BLaER1 (cell line): Measurements from ENCODE around the gene LILRA1.
"Not testable (repeated sequence)": the region's sequence is repeated elsewhere in the genome, so short reads cannot be mapped to it uniquely, and the experiment has no call there.

Experiments used
- H3K27ac ChIP-seq: shearing (Covaris generic); formaldehyde crosslinking; 2 replicates; pipeline ENCODE4 v1.8.1; 2022
- H3K27me3 ChIP-seq: shearing (Covaris generic); formaldehyde crosslinking; 2 replicates; pipeline ENCODE4 v1.8.1; 2022
- H3K36me3 ChIP-seq: shearing (Covaris generic); formaldehyde crosslinking; 2 replicates; pipeline ENCODE4 v1.8.1; 2022
- H3K4me1 ChIP-seq: shearing (Covaris generic); formaldehyde crosslinking; 2 replicates; pipeline ENCODE4 v1.8.1; 2022
- H3K4me2 ChIP-seq: shearing (Covaris generic); formaldehyde crosslinking; 2 replicates; pipeline ENCODE4 v1.8.1; 2022
- H3K4me3 ChIP-seq: shearing (Covaris generic); formaldehyde crosslinking; 2 replicates; pipeline ENCODE4 v1.8.1; 2022
- H3K9ac ChIP-seq: shearing (Covaris generic); formaldehyde crosslinking; 2 replicates; pipeline ENCODE4 v1.8.1; 2022
- H3K9me3 ChIP-seq: shearing (Covaris generic); formaldehyde crosslinking; 2 replicates; pipeline ENCODE4 v1.8.1; 2022
- H4K20me1 ChIP-seq: shearing (Covaris generic); formaldehyde crosslinking; 2 replicates; pipeline ENCODE4 v1.8.1; 2022
- Cebpa-rat ChIP-seq: shearing (Covaris generic); IDR thresholded peaks from 2 replicates; pipeline ENCODE4 v1.8.1; 2022

Gene LILRA1

DNA sequence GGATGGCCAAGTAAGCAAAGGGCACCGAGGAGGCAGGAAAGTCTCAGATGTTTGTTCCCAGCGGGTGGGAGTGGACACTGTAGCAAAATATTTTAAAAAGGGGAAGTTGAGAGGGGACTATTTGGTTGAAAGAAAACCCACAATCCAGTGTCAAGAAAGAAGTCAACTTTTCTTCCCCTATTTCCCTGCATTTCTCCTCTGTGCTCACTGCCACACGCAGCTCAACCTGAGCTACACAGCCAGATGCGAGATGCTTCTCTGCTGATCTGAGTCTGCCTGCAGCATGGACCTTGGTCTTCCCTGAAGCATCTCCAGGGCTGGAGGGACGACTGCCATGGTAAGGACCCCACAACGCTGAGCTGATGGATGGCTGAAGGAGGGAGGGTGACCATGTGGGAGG lies at the start of gene LILRA1:
TSS of gene LILRA1 (plus strand) at position 188 of the 400 bp plus-strand sequence. CDS start 613 bp downstream, outside the sequence.
- Histone ChIP-seq H3K4me1 (peaks cover 60% of the 10 kb centered on the region), H3K4me2 (peak within 1 kb of the TSS; percentile 90), H3K9me3 (peaks cover 11% of the 10 kb centered on the region), H3K27ac (peak within 1 kb of the TSS; percentile 64; the same call in 1 of the 2 replicates)
- not testable (repeated sequence) for H3K9ac ChIP-seq, H4K20me1 ChIP-seq, H3K36me3 ChIP-seq, H3K4me3 ChIP-seq, H3K27me3 ChIP-seq

DNA sequence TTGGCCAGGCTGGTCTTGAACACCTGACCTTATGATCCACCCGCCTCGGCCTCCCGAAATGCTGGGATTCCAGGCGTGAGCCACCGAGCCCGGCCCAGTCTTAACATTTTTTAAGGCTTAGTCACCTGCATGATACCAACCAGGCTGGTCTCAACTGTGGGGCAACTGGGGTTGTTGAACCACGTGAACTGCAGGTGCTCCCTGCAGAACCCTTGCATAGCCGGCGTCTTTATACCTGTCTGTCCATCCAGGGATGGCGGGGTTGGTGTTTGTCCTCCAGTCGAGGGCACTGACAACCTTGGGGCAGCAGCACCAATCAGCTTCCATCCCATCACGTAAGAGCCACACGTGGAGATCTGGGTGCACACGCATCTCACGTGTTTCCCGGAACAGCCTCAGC lies 44.6 kb upstream of the LILRA1 start:
- no peak overlapping the region for H3K4me3 ChIP-seq
- H4K20me1 ChIP-seq = no peaks in the 10 kb centered on the region
- peaks cover 49% of the 10 kb centered on the region for H3K4me1 ChIP-seq
- no peak overlapping the region for H3K4me2 ChIP-seq
- 0 out of 2 replicates have a peak, but pooled peaks cover 5% of the 10 kb centered on the region for H3K36me3 ChIP-seq
- no peak overlapping the region for H3K27ac ChIP-seq
- no peak for TF ChIP-seq Cebpa-rat
- H3K27me3 ChIP-seq = no peaks in the 10 kb centered on the region
- peaks cover 11% of the 10 kb centered on the region for H3K9me3 ChIP-seq
- H3K9ac ChIP-seq = no peak overlapping the region

DNA sequence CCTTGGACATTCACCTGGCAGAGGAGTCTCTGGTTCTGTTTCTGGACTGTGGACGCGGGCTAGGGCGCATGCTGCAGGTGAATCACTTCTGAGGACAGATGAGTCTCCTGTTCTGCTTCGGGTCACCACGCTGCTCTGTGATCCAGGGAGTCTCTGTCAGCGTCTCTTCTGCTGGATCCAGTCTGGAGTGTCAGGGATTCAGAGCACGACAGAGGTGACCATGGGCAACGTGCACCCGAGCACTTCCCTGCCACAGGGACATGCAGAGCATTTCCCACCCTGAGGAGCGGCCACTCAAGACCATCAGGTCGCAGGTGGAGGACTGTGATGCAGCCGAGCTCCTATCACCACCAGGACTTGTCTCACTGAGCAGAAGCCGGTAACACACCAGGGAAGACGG lies 44.2 kb upstream of the LILRA1 start:
- Histone ChIP-seq H3K9ac (no peak overlapping the region), H4K20me1 (no peaks in the 10 kb centered on the region), H3K4me1 (peaks cover 49% of the 10 kb centered on the region), H3K27me3 (no peaks in the 10 kb centered on the region), H3K9me3 (peaks cover 7% of the 10 kb centered on the region), H3K27ac (no peak overlapping the region), H3K4me2 (no peak overlapping the region), H3K36me3 (0 out of 2 replicates have a peak, but pooled peaks cover under 1% of the 10 kb centered on the region), H3K4me3 (no peak overlapping the region)
- no peak for TF ChIP-seq Cebpa-rat

DNA sequence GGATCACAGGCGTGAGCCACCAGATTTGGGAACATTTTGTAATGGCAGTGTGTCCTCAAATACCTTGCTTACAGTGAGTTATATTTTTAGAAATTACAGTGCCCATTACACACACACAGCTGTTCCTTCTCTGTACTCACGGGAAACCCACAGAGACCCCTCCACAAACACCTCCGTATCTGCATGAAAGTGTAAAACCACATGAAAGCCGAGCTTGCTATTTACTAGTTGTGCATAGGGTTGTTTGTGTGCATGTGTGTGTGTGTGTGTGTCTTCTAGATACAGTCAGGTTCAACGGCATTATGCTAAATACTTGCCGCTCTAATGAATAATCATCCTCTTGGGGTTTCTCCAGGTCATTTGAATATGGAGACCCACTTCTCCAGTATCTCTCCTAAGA lies 42.1 kb upstream of the LILRA1 start:
- Histone ChIP-seq H3K27ac (peak overlapping the region; percentile 62; the same call in 1 of the 2 replicates), H3K9me3 (no peaks in the 10 kb centered on the region)

DNA sequence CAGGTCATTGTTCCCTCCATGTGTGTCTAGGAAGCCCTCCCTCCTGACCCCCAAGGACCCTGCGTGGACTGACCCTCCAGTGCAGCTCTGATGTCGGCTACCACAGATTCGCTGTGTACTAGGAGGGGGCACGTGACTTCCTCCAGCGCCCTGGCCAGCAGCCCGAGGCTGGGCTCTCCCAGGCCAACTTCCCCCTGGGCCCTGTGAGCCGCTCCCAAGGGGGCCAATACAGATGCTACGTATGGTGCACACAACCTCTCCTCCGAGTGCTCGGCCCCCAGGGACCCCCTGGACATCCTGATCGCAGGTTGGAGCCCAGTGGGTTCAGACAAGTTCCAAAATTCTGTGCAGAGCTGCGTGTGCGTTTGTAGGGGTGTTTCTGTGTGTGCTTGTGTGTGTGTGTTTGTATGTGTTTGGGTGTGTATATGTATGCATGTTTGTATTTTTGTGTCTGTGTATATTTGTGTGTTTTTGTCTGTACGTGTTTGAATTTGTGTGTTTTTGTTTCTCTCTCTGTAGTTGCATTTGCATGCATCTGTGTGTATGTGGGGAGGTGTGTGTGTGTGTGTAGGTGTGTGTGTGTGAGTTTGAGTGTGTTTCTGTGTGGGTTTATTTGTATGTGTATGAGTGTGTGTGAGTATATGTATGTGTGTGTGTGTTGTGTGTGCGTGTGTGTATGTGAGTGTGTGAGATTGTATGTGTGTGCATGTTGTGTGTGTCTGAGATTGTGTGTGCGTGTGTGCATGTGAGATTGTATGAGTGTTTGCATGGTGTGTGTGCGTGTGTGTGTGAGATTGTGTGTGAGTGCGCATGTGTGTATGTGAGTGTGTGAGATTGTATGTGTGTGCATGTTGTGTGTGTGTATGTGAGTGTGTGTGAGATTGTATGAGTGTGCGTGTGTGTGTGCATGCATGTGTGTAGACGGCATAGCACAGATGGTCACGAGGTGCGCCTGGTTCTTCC lies 41.2 kb upstream of the LILRA1 start:
- H3K4me1 ChIP-seq = peaks cover 46% of the 10 kb centered on the region
- H3K4me3 ChIP-seq = 0 out of 2 replicates have a peak overlapping the region, but pooled peaks have one; percentile 30
- peak overlapping the region; percentile 62 for H3K27ac ChIP-seq
- H3K36me3 ChIP-seq = no peaks in the 10 kb centered on the region
- TF ChIP-seq Cebpa-rat = no peak
- no peaks in the 10 kb centered on the region for H3K9me3 ChIP-seq
- H4K20me1 ChIP-seq = no peaks in the 10 kb centered on the region
- H3K9ac ChIP-seq = no peak overlapping the region; the same call in 1 of the 2 replicates
- H3K4me2 ChIP-seq = peak overlapping the region; percentile 85
- no peaks in the 10 kb centered on the region for H3K27me3 ChIP-seq

More for the DNA sequence above, 42.1 kb upstream of the LILRA1 start:
- Histone ChIP-seq H4K20me1 (no peaks in the 10 kb centered on the region), H3K4me2 (peak overlapping the region; percentile 85), H3K9ac (no peak overlapping the region; the same call in 1 of the 2 replicates), H3K4me3 (peak overlapping the region; percentile 30; the same call in 1 of the 2 replicates), H3K27me3 (no peaks in the 10 kb centered on the region), H3K36me3 (no peaks in the 10 kb centered on the region), H3K4me1 (peaks cover 55% of the 10 kb centered on the region)
- no peak for TF ChIP-seq Cebpa-rat

DNA sequence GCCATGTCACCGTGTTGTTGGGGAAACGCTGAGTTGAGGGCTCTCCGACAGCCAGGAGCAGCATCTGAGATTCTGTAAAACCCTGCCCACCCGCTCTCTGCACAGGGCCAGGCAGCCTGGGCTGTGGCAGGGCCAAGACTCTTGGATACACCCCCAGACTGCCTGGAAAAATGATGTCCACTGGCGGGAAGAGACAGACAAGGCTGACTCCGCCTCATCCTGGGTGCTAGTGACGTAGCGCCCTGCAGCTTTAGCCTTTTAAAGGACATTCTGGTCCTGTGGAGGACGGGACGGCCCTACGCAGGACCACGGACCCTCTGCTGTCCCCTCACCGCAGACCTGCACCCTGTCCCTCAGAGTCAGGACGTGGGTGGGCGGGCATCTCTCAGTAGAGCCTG lies 40.5 kb upstream of the LILRA1 start:
- no peaks in the 10 kb centered on the region for H4K20me1 ChIP-seq
- TF ChIP-seq Cebpa-rat = no peak
- peak overlapping the region; percentile 85 for H3K4me2 ChIP-seq
- H3K27ac ChIP-seq = no peak overlapping the region
- peaks cover 46% of the 10 kb centered on the region for H3K4me1 ChIP-seq
- no peak overlapping the region for H3K4me3 ChIP-seq
- no peaks in the 10 kb centered on the region for H3K36me3 ChIP-seq
- H3K9me3 ChIP-seq = no peaks in the 10 kb centered on the region
- H3K27me3 ChIP-seq = no peaks in the 10 kb centered on the region
- no peak overlapping the region for H3K9ac ChIP-seq

DNA sequence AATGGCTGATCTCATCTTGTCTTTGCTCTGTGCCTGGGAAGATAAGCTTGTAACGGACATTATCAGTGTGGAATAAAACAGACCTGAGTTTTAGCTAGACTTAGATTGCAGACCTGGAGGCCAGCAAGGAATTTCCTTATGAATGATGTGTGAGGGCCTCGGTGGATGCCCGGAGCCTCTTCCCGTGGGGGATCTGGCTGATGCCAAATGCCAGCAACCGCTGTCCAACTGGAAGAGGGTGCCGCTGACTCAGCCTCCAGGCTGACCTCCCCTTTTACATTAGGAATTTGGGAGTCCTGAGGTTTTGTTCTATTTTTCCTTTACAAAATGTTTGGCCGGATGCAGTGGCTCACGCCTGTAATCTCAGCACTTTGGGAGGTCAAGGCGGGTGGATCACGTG lies 39.4 kb upstream of the LILRA1 start:
- Histone ChIP-seq H4K20me1 (no peaks in the 10 kb centered on the region), H3K9ac (no peak overlapping the region), H3K9me3 (no peaks in the 10 kb centered on the region), H3K27ac (no peak overlapping the region), H3K36me3 (no peaks in the 10 kb centered on the region), H3K27me3 (no peaks in the 10 kb centered on the region), H3K4me1 (peaks cover 46% of the 10 kb centered on the region), H3K4me3 (no peak overlapping the region), H3K4me2 (no peak overlapping the region)
- no peak for TF ChIP-seq Cebpa-rat

DNA sequence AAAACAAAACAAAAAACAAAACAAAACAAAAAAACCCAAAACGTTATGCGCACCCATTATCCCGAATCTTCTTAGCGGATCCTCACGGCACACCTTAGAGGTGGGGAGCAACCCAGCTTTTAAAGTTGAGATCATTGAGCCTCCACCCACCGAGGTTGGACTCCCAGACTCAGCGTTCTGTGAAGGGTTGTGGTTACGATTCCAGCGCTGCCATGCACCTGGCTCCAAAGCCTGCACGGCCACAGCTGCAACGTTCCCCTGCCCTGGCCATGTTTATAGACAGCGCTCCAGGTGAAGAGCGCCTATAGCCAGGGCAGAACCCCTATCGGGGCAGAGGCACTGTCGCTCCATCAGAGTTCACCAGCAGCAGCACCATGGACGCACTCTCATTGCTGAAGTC lies 38.5 kb upstream of the LILRA1 start:
- no peaks in the 10 kb centered on the region for H4K20me1 ChIP-seq
- no peak overlapping the region for H3K27ac ChIP-seq
- H3K36me3 ChIP-seq = no peaks in the 10 kb centered on the region
- H3K27me3 ChIP-seq = no peaks in the 10 kb centered on the region
- no peak overlapping the region for H3K9ac ChIP-seq
- no peak for TF ChIP-seq Cebpa-rat
- H3K4me2 ChIP-seq = peak overlapping the region; percentile 1; the same call in 1 of the 2 replicates
- H3K4me3 ChIP-seq = no peak overlapping the region
- peaks cover 41% of the 10 kb centered on the region for H3K4me1 ChIP-seq
- H3K9me3 ChIP-seq = no peaks in the 10 kb centered on the region

DNA sequence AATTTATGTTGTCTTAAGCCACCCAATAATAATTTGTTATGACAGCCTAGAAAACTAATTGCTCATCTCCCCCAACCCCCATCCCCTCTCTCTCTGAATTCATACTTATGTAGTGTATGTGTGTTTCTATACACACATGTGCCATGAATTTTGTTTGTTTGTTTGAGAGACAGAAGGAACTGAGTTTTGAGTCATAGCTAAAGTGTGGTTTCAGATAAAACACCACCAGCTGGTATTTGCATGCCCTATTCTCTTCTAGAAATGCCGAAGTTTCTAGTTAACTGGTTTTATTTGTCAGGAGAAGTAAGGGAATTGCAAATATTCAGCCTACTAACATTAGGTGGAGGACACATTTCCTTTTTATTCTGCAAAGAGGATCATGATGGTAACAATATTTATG lies 37.2 kb upstream of the LILRA1 start:
- Histone ChIP-seq H3K27me3 (no peaks in the 10 kb centered on the region), H3K9ac (no peak overlapping the region), H3K9me3 (no peaks in the 10 kb centered on the region), H4K20me1 (no peaks in the 10 kb centered on the region), H3K27ac (no peak overlapping the region), H3K4me1 (peaks cover 29% of the 10 kb centered on the region), H3K36me3 (no peaks in the 10 kb centered on the region), H3K4me2 (no peak overlapping the region), H3K4me3 (no peak overlapping the region)
- no peak for TF ChIP-seq Cebpa-rat

DNA sequence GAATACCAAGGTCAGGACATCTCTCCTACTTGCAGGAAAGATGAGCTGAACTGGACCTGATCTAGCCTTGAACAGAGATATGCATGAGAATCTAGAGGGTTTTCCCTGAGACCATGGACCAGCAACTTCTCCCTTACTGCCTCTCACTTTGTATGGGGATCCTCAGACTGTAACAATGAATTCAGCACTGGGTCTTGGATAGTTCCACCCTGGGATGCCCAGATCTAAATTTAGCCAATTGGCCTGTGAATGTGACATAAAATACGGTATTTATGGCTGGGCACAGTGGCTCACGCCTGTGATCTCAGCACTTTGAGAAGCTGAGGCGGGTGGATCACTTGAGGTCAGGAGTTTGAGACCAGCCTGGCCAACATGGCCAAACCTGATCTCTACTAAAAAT lies 35.1 kb upstream of the LILRA1 start:
- H3K4me3 ChIP-seq = no peak overlapping the region
- no peaks in the 10 kb centered on the region for H3K9me3 ChIP-seq
- H3K9ac ChIP-seq = no peak overlapping the region
- H3K27ac ChIP-seq = no peak overlapping the region
- H4K20me1 ChIP-seq = no peaks in the 10 kb centered on the region
- no peak for TF ChIP-seq Cebpa-rat
- peaks cover 16% of the 10 kb centered on the region; the same call in 1 of the 2 replicates for H3K4me1 ChIP-seq
- H3K4me2 ChIP-seq = no peak overlapping the region
- no peaks in the 10 kb centered on the region for H3K27me3 ChIP-seq
- H3K36me3 ChIP-seq = no peaks in the 10 kb centered on the region
